GM23248 (cell line): ENCODE measurements around the gene VSIG2. TPM values are rescaled to one million over a fixed set of nuclear protein-coding genes. Genes with fewer than 3 reads are reported as not detected.

Experiments
- DNase-seq: peaks from one replicate; pipeline ENCODE4 v3.0.0-alpha.2; 2015
- H2AFZ ChIP-seq: fragments of 200-600 bp; sonication (generic); 2 replicates; pipeline ENCODE4 v1.6.1; 2016; ENCODE audit warnings: antibody characterized with exemption
- H3F3A ChIP-seq: fragments of 200-600 bp; sonication (generic); 2 replicates; pipeline ENCODE4 v1.6.1; 2016; ENCODE audit warnings: mild to moderate bottlenecking, antibody characterized with exemption, mixed run types; ENCODE audit not compliant: insufficient read depth
- H3K27ac ChIP-seq: fragments of 200-600 bp; sonication (generic); 2 replicates; pipeline ENCODE4 v1.5.1; 2016; ENCODE audit warnings: mild to moderate bottlenecking
- H3K27me3 ChIP-seq: fragments of 200-600 bp; sonication (generic); replicated peaks from 2 replicates; pipeline ENCODE4 v1.6.1; 2016; ENCODE audit warnings: mild to moderate bottlenecking; ENCODE audit not compliant: insufficient read depth
- H3K36me3 ChIP-seq: fragments of 200-600 bp; sonication (generic); 2 replicates; pipeline ENCODE4 v1.6.1; 2016; ENCODE audit warnings: low read depth, mild to moderate bottlenecking
- H3K4me1 ChIP-seq: fragments of 200-600 bp; sonication (generic); 2 replicates; pipeline ENCODE4 v1.6.1; 2016; ENCODE audit warnings: mild to moderate bottlenecking; ENCODE audit not compliant: insufficient read depth
- H3K4me2 ChIP-seq: fragments of 200-600 bp; sonication (generic); one replicate; pipeline ENCODE4 v1.6.1; 2016; ENCODE audit warnings: mild to moderate bottlenecking; ENCODE audit not compliant: unreplicated experiment
- H3K4me3 ChIP-seq: fragments of 200-600 bp; sonication (generic); 2 replicates; pipeline ENCODE4 v1.5.1; 2016; ENCODE audit warnings: mild to moderate bottlenecking
- H3K79me2 ChIP-seq: fragments of 200-600 bp; sonication (generic); 2 replicates; pipeline ENCODE4 v1.6.1; 2016; ENCODE audit warnings: mild to moderate bottlenecking; ENCODE audit not compliant: insufficient read depth
- H3K9ac ChIP-seq: fragments of 200-600 bp; sonication (generic); 2 replicates; pipeline ENCODE4 v1.6.1; 2016; ENCODE audit warnings: mild to moderate bottlenecking
- H3K9me2 ChIP-seq: fragments of 200-600 bp; sonication (generic); 2 replicates; pipeline ENCODE4 v1.6.1; 2016; ENCODE audit warnings: mixed run types, mild to moderate bottlenecking, moderate library complexity; ENCODE audit not compliant: insufficient read depth
- H3K9me3 ChIP-seq: fragments of 200-600 bp; sonication (generic); one replicate; pipeline ENCODE4 v1.6.1; 2017; ENCODE audit warnings: low read depth
- H4K20me1 ChIP-seq: fragments of 200-600 bp; sonication (generic); 2 replicates; pipeline ENCODE4 v1.6.0; 2016; ENCODE audit not compliant: insufficient read depth
- EZH2 ChIP-seq: fragments of 200-600 bp; sonication (generic); IDR thresholded peaks from 2 replicates; pipeline ENCODE4 v1.6.1; 2018; ENCODE audit warnings: antibody characterized with exemption, mild to moderate bottlenecking; ENCODE audit not compliant: insufficient read depth, poor library complexity, severe bottlenecking
- EZH2phosphoT487 ChIP-seq: fragments of 200-600 bp; sonication (generic); IDR thresholded peaks from 2 replicates; pipeline ENCODE4 v1.6.1; 2018; ENCODE audit warnings: antibody characterized with exemption, moderate library complexity, mild to moderate bottlenecking, low read depth; ENCODE audit not compliant: insufficient read depth
- WGBS, 2 experiments: methylation state at CpG; one replicate each; pipeline ENCODE4 v1.1.6; 2015 to 2017; ENCODE audit warnings: low lambda C conversion rate in 2 of 2, low coverage in 1 of 2; ENCODE audit errors: missing lambda C conversion rate in 2 of 2; 5-methylcytosine and 5-hydroxymethylcytosine counted together
- in situ Hi-C: fragments of 300-500 bp; cut with MboI; formaldehyde crosslinking; loops from 2 replicates; pipeline ENCODE4 v1.15.0; 2020
- polyA plus RNA-seq: library from polyadenylated mRNA; unstranded; fragments of >200 nt; fragmentation: Nextera tagmentation; extraction: Ambion mirVana; gene quantifications from 2 replicates; pipeline ENCODE4 v1.2.1, GENCODE V29; 2016
- total RNA-seq: library from RNA; depleted of rRNA; stranded (reverse); fragments of >200 nt; shearing (Covaris generic); gene quantifications from 2 replicates; pipeline ENCODE4 v1.2.3, GENCODE V29; 2014; rRNA removed

The VSIG2 gene
- total and polyA plus RNA-seq, 2 experiments from 2014 or later: not detected

GRCh38 chr11:124707829-124708228 lies 44.2 kb downstream of the VSIG2 start:
- Histone ChIP-seq H3K9ac (no peak overlapping the region), H4K20me1 (no peaks in the 10 kb centered on the region), H3K9me3 (no peaks in the 10 kb centered on the region), H3K4me3 (no peak overlapping the region), H3K27ac (no peak overlapping the region), H3K4me1 (no peaks in the 10 kb centered on the region), H3K27me3 (peaks cover 13% of the 10 kb centered on the region; the same call in 1 of the 2 replicates), H2AFZ (no peak overlapping the region), H3K79me2 (no peaks in the 10 kb centered on the region), H3K9me2 (no peaks in the 10 kb centered on the region; the same call in 1 of the 2 replicates), H3K4me2 (no peak overlapping the region), H3K36me3 (no peaks in the 10 kb centered on the region), H3F3A (no peaks in the 10 kb centered on the region)
- in situ Hi-C loops: no loop called here
- no peak for TF ChIP-seq EZH2phosphoT487
- no peak for TF ChIP-seq EZH2
- 41 to 46% methylated on average over 4 of the region's 4 CpGs for WGBS, 2 experiments
- DNase-seq: no peak

- Histone ChIP-seq H3K27me3 (0 out of 2 replicates have a peak, but pooled peaks cover 12% of the 10 kb centered on the region), H3K36me3 (no peaks in the 10 kb centered on the region), H3K4me2 (no peak overlapping the region), H3K9ac (no peak overlapping the region), H2AFZ (no peak overlapping the region), H3K9me2 (no peaks in the 10 kb centered on the region), H3F3A (no peaks in the 10 kb centered on the region), H3K27ac (no peak overlapping the region), H3K4me3 (no peak overlapping the region), H3K9me3 (no peaks in the 10 kb centered on the region), H4K20me1 (no peaks in the 10 kb centered on the region), H3K79me2 (no peaks in the 10 kb centered on the region), H3K4me1 (no peaks in the 10 kb centered on the region)
- TF ChIP-seq EZH2 (no peak), EZH2phosphoT487 (no peak)
- no peak for DNase-seq
- in situ Hi-C loops: no loop called here
Measured at GRCh38 chr11:124700028-124700427, 52.0 kb downstream of the VSIG2 start.

- Histone ChIP-seq H3K79me2 (no peaks in the 10 kb centered on the region), H3K27me3 (0 out of 2 replicates have a peak, but pooled peaks cover 12% of the 10 kb centered on the region), H4K20me1 (no peaks in the 10 kb centered on the region), H3K4me1 (no peaks in the 10 kb centered on the region), H3K4me3 (no peak overlapping the region), H2AFZ (no peak overlapping the region), H3K27ac (no peak overlapping the region), H3K9ac (no peak overlapping the region), H3K9me2 (no peaks in the 10 kb centered on the region), H3F3A (no peaks in the 10 kb centered on the region), H3K9me3 (no peaks in the 10 kb centered on the region), H3K36me3 (no peaks in the 10 kb centered on the region), H3K4me2 (no peak overlapping the region)
- 37 to 46% methylated on average over 1 of the region's 1 CpG for WGBS, 2 experiments
- in situ Hi-C loops: no loop called here
- TF ChIP-seq EZH2 (no peak), EZH2phosphoT487 (no peak)
- no peak for DNase-seq
Measured at GRCh38 chr11:124699547-124699946, 52.5 kb downstream of the VSIG2 start.

Other genes with a start within 250 kb of the VSIG2 start
- not detected in 2 replicates for gene OR8B12, start 208.6 kb downstream of the VSIG2 start, total RNA-seq
- gene OR8B12, start 208.6 kb downstream of the VSIG2 start, polyA plus RNA-seq: not detected in 2 replicates
- not detected in 2 replicates for gene OR8A1, start 182.3 kb downstream of the VSIG2 start, total RNA-seq
- gene OR8A1, start 182.3 kb downstream of the VSIG2 start, polyA plus RNA-seq: not detected in 2 replicates
- gene PANX3, start 140.8 kb downstream of the VSIG2 start, total RNA-seq: not detected in 2 replicates
- gene PANX3, start 140.8 kb downstream of the VSIG2 start, polyA plus RNA-seq: not detected in 2 replicates
- 25.8 and 27.6 TPM in 2 replicates for gene TBRG1, start 129.4 kb downstream of the VSIG2 start, total RNA-seq
- gene TBRG1, start 129.4 kb downstream of the VSIG2 start, polyA plus RNA-seq: 43.1 and 43.5 TPM in 2 replicates
- gene SIAE, start 78.5 kb downstream of the VSIG2 start, total RNA-seq: 19.5 and 22.6 TPM in 2 replicates
- 7.2 and 9.2 TPM in 2 replicates for gene SIAE, start 78.5 kb downstream of the VSIG2 start, polyA plus RNA-seq
- 4.9 and 6.5 TPM in 2 replicates for gene SPA17, start 78.4 kb downstream of the VSIG2 start, total RNA-seq
- gene SPA17, start 78.4 kb downstream of the VSIG2 start, polyA plus RNA-seq: 12.4 and 14.0 TPM in 2 replicates
- 0.32 TPM in 1 of 2 replicates, not detected in the other for gene NRGN, start 12.3 kb downstream of the VSIG2 start, total RNA-seq
- 0.23 and 0.29 TPM in 2 replicates for gene NRGN, start 12.3 kb downstream of the VSIG2 start, polyA plus RNA-seq
- not detected in 2 replicates for gene ESAM, start 10.0 kb upstream of the VSIG2 start, total RNA-seq
- not detected in 2 replicates for gene ESAM, start 10.0 kb upstream of the VSIG2 start, polyA plus RNA-seq
- 8.4 and 11.5 TPM in 2 replicates for gene MSANTD2, start 48.2 kb upstream of the VSIG2 start, total RNA-seq
- gene MSANTD2, start 48.2 kb upstream of the VSIG2 start, polyA plus RNA-seq: 4.5 and 6.0 TPM in 2 replicates
- 10.5 and 12.1 TPM in 2 replicates for gene ROBO3, start 113.2 kb upstream of the VSIG2 start, total RNA-seq
- gene ROBO3, start 113.2 kb upstream of the VSIG2 start, polyA plus RNA-seq: 9.9 and 12.1 TPM in 2 replicates
- 0.51 and 1.3 TPM in 2 replicates for gene ROBO4, start 145.6 kb upstream of the VSIG2 start, total RNA-seq
- 0.53 and 1.1 TPM in 2 replicates for gene ROBO4, start 145.6 kb upstream of the VSIG2 start, polyA plus RNA-seq
- gene HEPN1, start 167.0 kb upstream of the VSIG2 start, total RNA-seq: not detected in 2 replicates
- gene HEPN1, start 167.0 kb upstream of the VSIG2 start, polyA plus RNA-seq: not detected in 2 replicates
- not detected in 2 replicates for gene HEPACAM, start 183.8 kb upstream of the VSIG2 start, total RNA-seq
- not detected in 2 replicates for gene HEPACAM, start 183.8 kb upstream of the VSIG2 start, polyA plus RNA-seq
- gene CCDC15, start 201.9 kb upstream of the VSIG2 start, total RNA-seq: 0.97 and 1.3 TPM in 2 replicates
- 1.6 and 1.8 TPM in 2 replicates for gene CCDC15, start 201.9 kb upstream of the VSIG2 start, polyA plus RNA-seq